Progenitor cell of endocrine pancreas (in vitro differentiated cells): Measurements from ENCODE around the gene CHTF8. TPM values are rescaled to one million over a fixed set of nuclear protein-coding genes. Genes with fewer than 3 reads are reported as not detected.
"Not testable (repeated sequence)": the region's sequence is repeated elsewhere in the genome, so short reads cannot be mapped to it uniquely, and the experiment has no call there.

Source experiments
- DNase-seq: peaks from one replicate; pipeline ENCODE4 v3.0.0; 2021; ENCODE audit warnings: low spot score; ENCODE audit not compliant: unreplicated experiment
- H3K27ac Mint-ChIP-seq: 2 replicates; pipeline ENCODE4 v1.8.0; 2021; ENCODE audit warnings: mild to moderate bottlenecking, moderate library complexity, mixed read lengths
- H3K27me3 Mint-ChIP-seq: 2 replicates; pipeline ENCODE4 v1.8.0; 2021; ENCODE audit warnings: mixed read lengths
- H3K36me3 Mint-ChIP-seq: 2 replicates; pipeline ENCODE4 v1.8.0; 2022; ENCODE audit warnings: mixed read lengths; ENCODE audit not compliant: insufficient read depth
- H3K4me1 Mint-ChIP-seq: 2 replicates; pipeline ENCODE4 v1.8.0; 2021; ENCODE audit warnings: low read depth, mixed read lengths
- H3K4me3 Mint-ChIP-seq: 2 replicates; pipeline ENCODE4 v1.8.0; 2021; ENCODE audit warnings: low read depth, mild to moderate bottlenecking, moderate library complexity, mixed read lengths
- H3K9me3 Mint-ChIP-seq: 2 replicates; pipeline ENCODE4 v1.8.0; 2021; ENCODE audit warnings: low read depth, mixed read lengths
- total RNA-seq: library from RNA; stranded (reverse); gene quantifications from 2 replicates; pipeline ENCODE4 v1.2.1, GENCODE V29; 2021
- TF ChIP-seq, protein P1 (sequence below): fragments of 200-600 bp; sonication (generic); IDR thresholded peaks from one replicate; pipeline ENCODE4 v1.5.0; 2021; ENCODE audit warnings: antibody characterized with exemption, mild to moderate bottlenecking; ENCODE audit not compliant: unreplicated experiment

CHTF8 gene
- total RNA-seq, 1 donor from 2014 or later = 117 TPM

DNA sequence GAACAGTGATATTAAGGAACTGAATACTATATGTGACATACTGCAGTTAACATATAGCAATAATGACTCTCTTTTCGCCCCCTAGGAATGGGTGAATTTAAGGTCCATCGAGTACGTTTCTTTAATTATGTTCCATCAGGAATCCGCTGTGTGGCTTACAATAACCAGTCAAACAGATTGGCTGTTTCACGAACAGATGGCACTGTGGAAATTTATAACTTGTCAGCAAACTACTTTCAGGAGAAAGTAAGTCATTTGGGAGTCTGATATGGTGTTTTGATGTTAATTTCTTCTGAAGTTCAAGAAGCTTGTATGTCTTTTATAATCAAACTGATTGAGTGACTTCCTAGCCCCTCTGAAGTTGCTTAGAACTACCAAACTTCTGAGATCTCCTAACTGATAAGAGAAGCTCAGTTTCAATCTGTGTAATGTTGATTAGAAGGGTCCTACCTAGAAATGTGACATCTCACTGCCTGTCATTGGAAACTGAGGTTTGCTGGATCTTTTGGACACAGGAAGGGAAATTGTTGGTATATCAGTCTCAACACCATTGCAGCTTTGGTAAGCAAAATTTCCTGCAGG, 1.1 kb upstream of the CHTF8 start:
- H3K36me3 Mint-ChIP-seq = peaks cover 10% of the 10 kb centered on the region
- TF ChIP-seq, protein P1, sequence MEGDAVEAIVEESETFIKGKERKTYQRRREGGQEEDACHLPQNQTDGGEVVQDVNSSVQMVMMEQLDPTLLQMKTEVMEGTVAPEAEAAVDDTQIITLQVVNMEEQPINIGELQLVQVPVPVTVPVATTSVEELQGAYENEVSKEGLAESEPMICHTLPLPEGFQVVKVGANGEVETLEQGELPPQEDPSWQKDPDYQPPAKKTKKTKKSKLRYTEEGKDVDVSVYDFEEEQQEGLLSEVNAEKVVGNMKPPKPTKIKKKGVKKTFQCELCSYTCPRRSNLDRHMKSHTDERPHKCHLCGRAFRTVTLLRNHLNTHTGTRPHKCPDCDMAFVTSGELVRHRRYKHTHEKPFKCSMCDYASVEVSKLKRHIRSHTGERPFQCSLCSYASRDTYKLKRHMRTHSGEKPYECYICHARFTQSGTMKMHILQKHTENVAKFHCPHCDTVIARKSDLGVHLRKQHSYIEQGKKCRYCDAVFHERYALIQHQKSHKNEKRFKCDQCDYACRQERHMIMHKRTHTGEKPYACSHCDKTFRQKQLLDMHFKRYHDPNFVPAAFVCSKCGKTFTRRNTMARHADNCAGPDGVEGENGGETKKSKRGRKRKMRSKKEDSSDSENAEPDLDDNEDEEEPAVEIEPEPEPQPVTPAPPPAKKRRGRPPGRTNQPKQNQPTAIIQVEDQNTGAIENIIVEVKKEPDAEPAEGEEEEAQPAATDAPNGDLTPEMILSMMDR = no peak
- peak overlapping the region; percentile 97 for H3K27ac Mint-ChIP-seq
- H3K27me3 Mint-ChIP-seq = no peaks in the 10 kb centered on the region
- H3K9me3 Mint-ChIP-seq = no peaks in the 10 kb centered on the region
- DNase-seq = no peak
- peaks cover 34% of the 10 kb centered on the region for H3K4me1 Mint-ChIP-seq
- H3K4me3 Mint-ChIP-seq = peak overlapping the region; percentile 99

- H3K9me3 Mint-ChIP-seq = no peaks in the 10 kb centered on the region
- H3K4me3 Mint-ChIP-seq = peak overlapping the region; percentile 99
- H3K27me3 Mint-ChIP-seq = no peaks in the 10 kb centered on the region
- peak; percentile 82 for DNase-seq
- peaks cover 34% of the 10 kb centered on the region for H3K4me1 Mint-ChIP-seq
- H3K36me3 Mint-ChIP-seq = peaks cover 7% of the 10 kb centered on the region
- H3K27ac Mint-ChIP-seq = peak overlapping the region; percentile 97
- TF ChIP-seq, protein P1 = no peak
Measured at GRCh38 chr16:69131839-69132423, 457 bp downstream of the CHTF8 start.

DNA sequence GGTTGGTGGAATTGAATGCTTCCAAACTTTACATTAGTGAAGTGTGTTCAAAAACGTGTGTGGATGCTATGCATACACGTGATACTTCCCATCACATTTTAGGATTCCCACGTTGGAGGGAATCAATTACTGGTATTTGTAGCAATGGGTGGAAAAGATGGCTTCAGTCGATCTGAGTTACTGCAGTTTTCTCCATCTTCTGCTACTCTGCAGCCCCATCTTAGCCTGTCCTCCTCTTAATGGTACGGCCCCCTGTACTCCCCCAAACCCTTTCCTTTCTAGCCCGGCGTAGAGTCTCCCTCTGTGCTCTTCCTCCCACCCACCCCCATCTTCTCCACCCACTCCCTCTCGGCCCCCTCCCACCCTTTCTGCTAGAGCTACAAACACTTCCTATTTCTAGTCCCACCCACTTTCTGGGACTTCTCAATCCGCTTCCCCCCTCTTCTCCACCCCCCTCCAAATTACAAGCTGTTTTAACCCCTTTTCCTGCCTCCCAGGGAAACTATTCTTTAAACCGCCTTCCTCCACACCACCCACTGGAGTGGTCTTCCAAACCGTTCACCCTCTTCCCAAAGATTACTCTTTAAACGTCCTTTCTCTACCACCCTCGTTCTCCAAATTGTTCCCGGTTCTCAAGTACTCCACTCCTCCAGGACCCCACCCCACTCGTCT, 1.1 kb downstream of the CHTF8 start:
- H3K4me3 Mint-ChIP-seq = peak overlapping the region; percentile 99
- no peaks in the 10 kb centered on the region for H3K27me3 Mint-ChIP-seq
- H3K9me3 Mint-ChIP-seq = no peaks in the 10 kb centered on the region
- peaks cover 34% of the 10 kb centered on the region for H3K4me1 Mint-ChIP-seq
- DNase-seq = no peak
- peak overlapping the region; percentile 97 for H3K27ac Mint-ChIP-seq
- peaks cover 5% of the 10 kb centered on the region for H3K36me3 Mint-ChIP-seq
- TF ChIP-seq, protein P1 = no peak

GRCh38 chr16:69130461-69130860, 1.9 kb downstream of the CHTF8 start:
- H3K36me3 Mint-ChIP-seq = peaks cover 5% of the 10 kb centered on the region
- H3K27ac Mint-ChIP-seq = no peak overlapping the region

DNA sequence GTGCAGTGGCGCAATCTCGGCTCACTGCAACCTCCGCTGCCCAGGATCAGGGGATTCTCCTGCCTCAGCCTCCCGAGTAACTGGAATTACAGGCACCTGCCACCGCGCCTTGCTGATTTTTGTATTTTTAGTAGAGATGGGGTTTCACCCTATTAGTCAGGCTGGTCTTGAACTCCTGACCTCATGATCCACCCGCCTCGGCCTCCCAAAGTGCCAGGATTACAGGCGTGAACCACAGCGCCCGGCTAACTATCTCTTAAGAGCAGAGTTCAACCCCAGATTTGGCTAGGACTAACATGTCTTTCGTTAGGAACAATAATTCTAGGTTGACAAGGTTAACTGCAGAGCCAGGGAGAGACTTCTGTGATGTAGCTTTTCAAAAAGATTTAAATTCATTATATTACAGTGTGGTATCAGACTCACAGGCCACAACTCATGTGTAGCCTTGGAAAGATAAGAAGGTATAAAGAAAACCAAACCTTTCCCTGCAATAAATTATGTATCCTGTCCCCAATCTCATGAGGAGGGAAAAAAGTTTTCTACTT, 4.3 kb downstream of the CHTF8 start:
- Mint-ChIP-seq H3K4me3 (no peak overlapping the region), H3K27me3 (no peaks in the 10 kb centered on the region), H3K9me3 (no peaks in the 10 kb centered on the region), H3K4me1 (peaks cover 18% of the 10 kb centered on the region), H3K36me3 (peaks cover 6% of the 10 kb centered on the region), H3K27ac (peak overlapping the region; percentile 56)
- DNase-seq = no peak
- TF ChIP-seq, protein P1 = no peak

More at GRCh38 chr16:69130461-69130860, 1.9 kb downstream of the CHTF8 start:
- H3K4me1 Mint-ChIP-seq = peaks cover 34% of the 10 kb centered on the region
- H3K27me3 Mint-ChIP-seq = no peaks in the 10 kb centered on the region
- no peak for DNase-seq
- TF ChIP-seq, protein P1 = no peak
- peak overlapping the region; percentile 99 for H3K4me3 Mint-ChIP-seq
- H3K9me3 Mint-ChIP-seq = no peaks in the 10 kb centered on the region

- H3K27ac Mint-ChIP-seq = peak overlapping the region; percentile 33
- H3K36me3 Mint-ChIP-seq, H3K4me3 Mint-ChIP-seq, DNase-seq, H3K27me3 Mint-ChIP-seq, H3K9me3 Mint-ChIP-seq: not testable (repeated sequence)
- H3K4me1 Mint-ChIP-seq = peaks cover 14% of the 10 kb centered on the region
Measured at GRCh38 chr16:69126801-69127200, 5.6 kb downstream of the CHTF8 start.
